Measurements from ENCODE around the gene CBX3.

- TF ChIP-seq POLR2A (IDR thresholded peaks at IDR 0.05) (no peak), CTCF (IDR thresholded peaks at IDR 0.05) (no peak), POLR2AphosphoS5 (IDR thresholded peaks at IDR 0.05) (no peak)
Measured at GRCh38 chr7:26168458-26169023, 33.0 kb upstream of the CBX3 start.
